Ishikawa (cell line): Measurements from ENCODE around the gene TCHHL1.
A peak's percentile ranks its signal among the peaks of the same experiment; 100 is the strongest.

Source experiments
- CEBPB ChIP-seq: IDR thresholded peaks from 2 replicates; pipeline ENCODE4 v1.6.1; 2012
- CREB1 ChIP-seq: IDR thresholded peaks from 2 replicates; pipeline ENCODE4 v1.6.1; 2012; ENCODE audit warnings: low read depth
- EGR1 ChIP-seq: IDR thresholded peaks from 2 replicates; pipeline ENCODE4 v1.6.1; 2012
- EP300 ChIP-seq: IDR thresholded peaks from 2 replicates; pipeline ENCODE4 v1.6.1; 2012; ENCODE audit warnings: borderline replicate concordance
- FOXM1 ChIP-seq: IDR thresholded peaks from 2 replicates; pipeline ENCODE4 v1.6.1; 2012; ENCODE audit warnings: low read depth, borderline replicate concordance
- NFIC ChIP-seq: IDR thresholded peaks from 2 replicates; pipeline ENCODE4 v1.6.1; 2012
- RAD21 ChIP-seq: IDR thresholded peaks from 2 replicates; pipeline ENCODE4 v1.6.1; 2012; ENCODE audit warnings: low read depth
- TAF1 ChIP-seq: IDR thresholded peaks from 2 replicates; pipeline ENCODE4 v1.6.1; 2012; ENCODE audit warnings: low read depth, mild to moderate bottlenecking
- TCF12 ChIP-seq: IDR thresholded peaks from 2 replicates; pipeline ENCODE4 v1.6.1; 2012; ENCODE audit warnings: low read depth
- TEAD4 ChIP-seq: IDR thresholded peaks from 2 replicates; pipeline ENCODE4 v1.6.1; 2012
- YY1 ChIP-seq: IDR thresholded peaks from 2 replicates; pipeline ENCODE4 v1.6.1; 2012; ENCODE audit warnings: low read depth
- ZBTB7A ChIP-seq: IDR thresholded peaks from 2 replicates; pipeline ENCODE4 v1.6.1; 2012; ENCODE audit warnings: low read depth
- TF ChIP-seq, protein P1 (sequence below): IDR thresholded peaks from 2 replicates; pipeline ENCODE4 v1.6.1; 2012
- TF ChIP-seq, protein P2 (sequence below): IDR thresholded peaks from 2 replicates; pipeline ENCODE4 v1.6.1; 2012; ENCODE audit warnings: low read depth, mild to moderate bottlenecking
- TF ChIP-seq, protein P3 (sequence below): IDR thresholded peaks from 2 replicates; pipeline ENCODE4 v1.6.1; 2012

The TCHHL1 gene

GRCh38 chr1:152111515-152111968, 22.7 kb upstream of the TCHHL1 start:
- TF ChIP-seq, protein P1, sequence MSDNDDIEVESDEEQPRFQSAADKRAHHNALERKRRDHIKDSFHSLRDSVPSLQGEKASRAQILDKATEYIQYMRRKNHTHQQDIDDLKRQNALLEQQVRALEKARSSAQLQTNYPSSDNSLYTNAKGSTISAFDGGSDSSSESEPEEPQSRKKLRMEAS = peak; percentile 95
- no peak for TF ChIP-seq EGR1
- 0 out of 2 replicates have a peak, but pooled peaks have one; percentile 21 for TF ChIP-seq TCF12
- TF ChIP-seq TEAD4 = peak; percentile 8; the same call in 1 of the 2 replicates
- TF ChIP-seq CREB1 = no peak

DNA sequence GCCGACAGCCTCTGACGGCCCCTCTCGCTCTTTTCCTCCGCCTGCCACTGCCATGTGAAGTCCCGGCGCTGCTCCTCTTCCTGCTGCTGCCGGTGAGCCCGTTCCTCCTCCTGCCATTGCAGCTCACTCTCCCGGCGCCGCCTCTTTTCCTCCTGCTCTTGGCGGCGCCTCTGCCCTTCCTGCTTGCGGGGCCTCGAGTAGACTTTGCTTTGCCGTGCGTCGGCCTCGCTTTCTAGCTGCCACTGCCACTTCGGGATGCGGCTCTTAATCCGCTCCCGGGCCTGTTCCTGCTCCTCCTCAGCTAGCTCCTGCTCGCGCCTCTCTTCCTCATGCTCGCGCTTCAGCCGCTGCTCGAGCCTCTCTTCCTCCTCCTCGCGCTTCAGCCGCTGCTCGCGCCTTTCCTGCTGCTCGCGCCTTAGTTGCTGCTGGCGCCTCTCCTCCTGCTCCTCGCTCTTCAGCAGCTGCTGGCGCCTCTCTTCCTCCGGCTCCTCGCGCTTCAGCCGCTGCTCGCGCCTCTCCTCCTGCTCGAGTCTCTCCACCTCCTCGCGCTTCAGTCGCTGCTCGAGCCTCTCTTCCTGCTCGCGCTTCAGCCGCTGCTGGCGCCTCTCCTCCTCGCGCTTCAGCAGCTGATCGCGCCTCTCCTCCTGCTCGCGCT, 22.1 kb upstream of the TCHHL1 start:
- TF ChIP-seq, protein P1 = peak; percentile 89
- TF ChIP-seq CEBPB = no peak

- TF ChIP-seq FOXM1 = no peak
- no peak for TF ChIP-seq RAD21
- TF ChIP-seq TCF12 = no peak
- TF ChIP-seq, protein P1 = no peak
- no peak for TF ChIP-seq NFIC
- no peak for TF ChIP-seq TEAD4
- TF ChIP-seq, protein P2, sequence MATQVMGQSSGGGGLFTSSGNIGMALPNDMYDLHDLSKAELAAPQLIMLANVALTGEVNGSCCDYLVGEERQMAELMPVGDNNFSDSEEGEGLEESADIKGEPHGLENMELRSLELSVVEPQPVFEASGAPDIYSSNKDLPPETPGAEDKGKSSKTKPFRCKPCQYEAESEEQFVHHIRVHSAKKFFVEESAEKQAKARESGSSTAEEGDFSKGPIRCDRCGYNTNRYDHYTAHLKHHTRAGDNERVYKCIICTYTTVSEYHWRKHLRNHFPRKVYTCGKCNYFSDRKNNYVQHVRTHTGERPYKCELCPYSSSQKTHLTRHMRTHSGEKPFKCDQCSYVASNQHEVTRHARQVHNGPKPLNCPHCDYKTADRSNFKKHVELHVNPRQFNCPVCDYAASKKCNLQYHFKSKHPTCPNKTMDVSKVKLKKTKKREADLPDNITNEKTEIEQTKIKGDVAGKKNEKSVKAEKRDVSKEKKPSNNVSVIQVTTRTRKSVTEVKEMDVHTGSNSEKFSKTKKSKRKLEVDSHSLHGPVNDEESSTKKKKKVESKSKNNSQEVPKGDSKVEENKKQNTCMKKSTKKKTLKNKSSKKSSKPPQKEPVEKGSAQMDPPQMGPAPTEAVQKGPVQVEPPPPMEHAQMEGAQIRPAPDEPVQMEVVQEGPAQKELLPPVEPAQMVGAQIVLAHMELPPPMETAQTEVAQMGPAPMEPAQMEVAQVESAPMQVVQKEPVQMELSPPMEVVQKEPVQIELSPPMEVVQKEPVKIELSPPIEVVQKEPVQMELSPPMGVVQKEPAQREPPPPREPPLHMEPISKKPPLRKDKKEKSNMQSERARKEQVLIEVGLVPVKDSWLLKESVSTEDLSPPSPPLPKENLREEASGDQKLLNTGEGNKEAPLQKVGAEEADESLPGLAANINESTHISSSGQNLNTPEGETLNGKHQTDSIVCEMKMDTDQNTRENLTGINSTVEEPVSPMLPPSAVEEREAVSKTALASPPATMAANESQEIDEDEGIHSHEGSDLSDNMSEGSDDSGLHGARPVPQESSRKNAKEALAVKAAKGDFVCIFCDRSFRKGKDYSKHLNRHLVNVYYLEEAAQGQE = no peak
- TF ChIP-seq CREB1 = no peak
- no peak for TF ChIP-seq YY1
Measured at GRCh38 chr1:152110365-152110859, 21.5 kb upstream of the TCHHL1 start.

DNA sequence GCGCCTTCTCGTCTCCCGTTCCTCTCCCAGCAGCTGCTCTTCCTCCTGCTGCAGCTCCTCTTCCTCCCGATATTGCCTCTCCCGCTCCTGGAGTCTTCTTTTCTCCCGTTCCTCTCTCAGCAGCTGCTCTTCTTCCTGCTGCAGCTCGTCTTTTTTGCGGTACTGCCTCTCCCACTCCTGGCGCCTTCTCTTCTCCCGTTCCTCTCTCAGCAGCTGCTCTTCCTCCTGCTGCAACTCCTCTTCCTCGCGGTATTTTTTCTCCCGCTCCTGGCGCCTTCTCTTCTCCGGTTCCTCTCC, 21.1 kb upstream of the TCHHL1 start:
- TF ChIP-seq YY1 (no peak), CREB1 (no peak), ZBTB7A (no peak), RAD21 (no peak), TCF12 (no peak), TAF1 (no peak), CEBPB (no peak), NFIC (no peak), EP300 (no peak), EGR1 (no peak)
- TF ChIP-seq, protein P3, sequence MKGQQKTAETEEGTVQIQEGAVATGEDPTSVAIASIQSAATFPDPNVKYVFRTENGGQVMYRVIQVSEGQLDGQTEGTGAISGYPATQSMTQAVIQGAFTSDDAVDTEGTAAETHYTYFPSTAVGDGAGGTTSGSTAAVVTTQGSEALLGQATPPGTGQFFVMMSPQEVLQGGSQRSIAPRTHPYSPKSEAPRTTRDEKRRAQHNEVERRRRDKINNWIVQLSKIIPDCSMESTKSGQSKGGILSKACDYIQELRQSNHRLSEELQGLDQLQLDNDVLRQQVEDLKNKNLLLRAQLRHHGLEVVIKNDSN = no peak
- TF ChIP-seq, protein P2 = no peak
- TF ChIP-seq, protein P1 = no peak

DNA sequence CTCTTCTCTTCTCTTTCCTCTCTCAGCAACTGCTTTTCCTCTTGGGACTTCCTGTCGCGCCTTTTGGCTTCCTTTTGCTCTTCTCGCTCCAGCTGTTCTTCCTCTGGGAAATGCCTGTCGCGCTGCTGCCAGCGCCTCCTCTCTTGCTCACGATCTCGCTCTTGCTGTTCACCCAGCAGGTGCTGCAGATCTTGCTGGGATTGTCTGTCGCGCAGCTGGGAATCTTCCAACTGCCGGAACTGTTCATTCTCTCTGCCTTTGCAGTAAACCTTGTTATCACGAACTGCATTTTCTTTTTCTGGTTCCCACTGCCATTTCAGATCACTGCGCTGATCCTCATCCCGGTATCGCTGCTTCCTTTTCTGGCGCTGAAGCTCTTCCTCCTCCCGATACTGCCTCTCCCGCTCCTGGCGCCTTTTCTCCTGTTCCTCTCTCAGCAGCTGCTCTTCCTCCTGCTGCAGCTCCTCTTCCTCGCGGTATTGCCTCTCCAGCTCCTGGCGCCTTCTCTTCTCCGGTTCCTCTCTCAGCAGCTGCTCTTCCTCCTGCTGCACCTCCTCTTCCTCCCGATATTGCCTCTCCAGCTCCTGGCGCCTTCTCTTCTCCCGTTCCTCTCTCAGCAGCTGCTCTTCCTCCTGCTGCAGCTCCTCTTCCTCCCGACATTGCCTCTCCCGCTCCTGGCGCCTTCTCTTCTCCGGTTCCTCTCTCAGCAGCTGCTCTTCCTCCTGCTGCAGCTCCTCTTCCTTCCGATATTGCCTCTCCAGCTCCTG, 20.6 kb upstream of the TCHHL1 start:
- TF ChIP-seq NFIC = no peak
- TF ChIP-seq TEAD4 = no peak
- TF ChIP-seq TCF12 = no peak
- no peak for TF ChIP-seq CREB1
- TF ChIP-seq FOXM1 = no peak
- TF ChIP-seq, protein P1 = no peak
- TF ChIP-seq RAD21 = no peak
- no peak for TF ChIP-seq EGR1
- no peak for TF ChIP-seq ZBTB7A
- no peak for TF ChIP-seq TAF1
- no peak for TF ChIP-seq EP300
- no peak for TF ChIP-seq YY1

DNA sequence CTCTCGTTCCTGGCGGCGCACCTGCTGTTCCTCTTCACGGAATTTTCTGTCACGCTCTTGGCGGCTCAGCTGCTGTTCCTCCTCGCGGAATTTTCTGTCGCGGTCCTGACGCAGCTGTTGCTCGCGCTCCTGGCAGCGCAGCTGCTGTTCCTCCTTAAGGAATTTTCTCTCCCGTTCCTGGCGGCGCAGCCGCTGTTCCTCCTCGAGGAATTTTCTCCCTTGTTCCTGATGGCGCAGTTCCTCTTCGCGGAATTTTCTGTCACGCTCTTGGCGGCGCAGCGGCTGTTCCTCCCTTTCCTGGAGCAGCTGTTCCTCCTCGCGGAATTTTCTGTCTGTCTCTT, 20.0 kb upstream of the TCHHL1 start:
- no peak for TF ChIP-seq FOXM1
- no peak for TF ChIP-seq TEAD4
- TF ChIP-seq ZBTB7A = no peak
- TF ChIP-seq, protein P3 = no peak
- TF ChIP-seq, protein P2 = no peak
- TF ChIP-seq TAF1 = no peak
- no peak for TF ChIP-seq CEBPB
- no peak for TF ChIP-seq TCF12
- TF ChIP-seq EGR1 = no peak
- TF ChIP-seq NFIC = no peak
- no peak for TF ChIP-seq YY1
- TF ChIP-seq CREB1 = no peak
- TF ChIP-seq, protein P1 = no peak
